HEK293 (cell line): ENCODE data around the gene NDST4.

ENCODE experiments used
- ZBTB49 ChIP-seq: fragments of 450-650 bp; formaldehyde crosslinking; IDR thresholded peaks from 2 replicates; pipeline ENCODE4 v1.5.1; 2016; ENCODE audit warnings: missing biosample characterization, missing genetic modification characterization, low read depth
- ZNF16 ChIP-seq: fragments of 450-650 bp; formaldehyde crosslinking; IDR thresholded peaks from 2 replicates; pipeline ENCODE4 v1.5.1; 2016; ENCODE audit warnings: low read depth, missing biosample characterization, missing genetic modification characterization
- ZNF184 ChIP-seq: fragments of 450-650 bp; IDR thresholded peaks from 2 replicates; pipeline ENCODE4 v1.5.1; 2018; ENCODE audit warnings: missing biosample characterization, mild to moderate bottlenecking, missing genetic modification characterization
- ZNF248 ChIP-seq: fragments of 450-650 bp; formaldehyde crosslinking; IDR thresholded peaks from 2 replicates; pipeline ENCODE4 v1.5.1; 2017; ENCODE audit warnings: missing biosample characterization, missing genetic modification characterization
- ZNF433 ChIP-seq: fragments of 450-650 bp; formaldehyde crosslinking; IDR thresholded peaks from 2 replicates; pipeline ENCODE4 v1.5.1; 2016; ENCODE audit warnings: missing biosample characterization, missing genetic modification characterization, low read depth
- ZNF600 ChIP-seq: fragments of 450-650 bp; formaldehyde crosslinking; IDR thresholded peaks from 2 replicates; pipeline ENCODE4 v1.5.1; 2016; ENCODE audit warnings: missing biosample characterization, missing genetic modification characterization
- ZNF830 ChIP-seq: fragments of 450-650 bp; IDR thresholded peaks from 2 replicates; pipeline ENCODE4 v1.5.0; 2018; ENCODE audit warnings: missing biosample characterization, missing genetic modification characterization, low read depth, mild to moderate bottlenecking, moderate library complexity
- TF ChIP-seq, protein P1 (sequence below): IDR thresholded peaks from 2 replicates; pipeline ENCODE4 v1.6.1; 2011; ENCODE audit warnings: mild to moderate bottlenecking, low read depth, low read length, borderline replicate concordance
- TF ChIP-seq, protein P2 (sequence below): fragments of 450-650 bp; formaldehyde crosslinking; IDR thresholded peaks from 2 replicates; pipeline ENCODE4 v1.5.1; 2016; ENCODE audit warnings: missing biosample characterization, missing genetic modification characterization

GRCh38 chr4:114875630-114876029 lies 237.8 kb downstream of the NDST4 start:
- TF ChIP-seq, protein P1, sequence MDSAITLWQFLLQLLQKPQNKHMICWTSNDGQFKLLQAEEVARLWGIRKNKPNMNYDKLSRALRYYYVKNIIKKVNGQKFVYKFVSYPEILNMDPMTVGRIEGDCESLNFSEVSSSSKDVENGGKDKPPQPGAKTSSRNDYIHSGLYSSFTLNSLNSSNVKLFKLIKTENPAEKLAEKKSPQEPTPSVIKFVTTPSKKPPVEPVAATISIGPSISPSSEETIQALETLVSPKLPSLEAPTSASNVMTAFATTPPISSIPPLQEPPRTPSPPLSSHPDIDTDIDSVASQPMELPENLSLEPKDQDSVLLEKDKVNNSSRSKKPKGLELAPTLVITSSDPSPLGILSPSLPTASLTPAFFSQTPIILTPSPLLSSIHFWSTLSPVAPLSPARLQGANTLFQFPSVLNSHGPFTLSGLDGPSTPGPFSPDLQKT: no peak
- TF ChIP-seq, protein P2, sequence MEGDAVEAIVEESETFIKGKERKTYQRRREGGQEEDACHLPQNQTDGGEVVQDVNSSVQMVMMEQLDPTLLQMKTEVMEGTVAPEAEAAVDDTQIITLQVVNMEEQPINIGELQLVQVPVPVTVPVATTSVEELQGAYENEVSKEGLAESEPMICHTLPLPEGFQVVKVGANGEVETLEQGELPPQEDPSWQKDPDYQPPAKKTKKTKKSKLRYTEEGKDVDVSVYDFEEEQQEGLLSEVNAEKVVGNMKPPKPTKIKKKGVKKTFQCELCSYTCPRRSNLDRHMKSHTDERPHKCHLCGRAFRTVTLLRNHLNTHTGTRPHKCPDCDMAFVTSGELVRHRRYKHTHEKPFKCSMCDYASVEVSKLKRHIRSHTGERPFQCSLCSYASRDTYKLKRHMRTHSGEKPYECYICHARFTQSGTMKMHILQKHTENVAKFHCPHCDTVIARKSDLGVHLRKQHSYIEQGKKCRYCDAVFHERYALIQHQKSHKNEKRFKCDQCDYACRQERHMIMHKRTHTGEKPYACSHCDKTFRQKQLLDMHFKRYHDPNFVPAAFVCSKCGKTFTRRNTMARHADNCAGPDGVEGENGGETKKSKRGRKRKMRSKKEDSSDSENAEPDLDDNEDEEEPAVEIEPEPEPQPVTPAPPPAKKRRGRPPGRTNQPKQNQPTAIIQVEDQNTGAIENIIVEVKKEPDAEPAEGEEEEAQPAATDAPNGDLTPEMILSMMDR (tag by site-specific recombination): no peak
- TF ChIP-seq ZNF248 (no peak), ZNF433 (tag by site-specific recombination) (no peak), ZNF184 (no peak), ZNF600 (tag by site-specific recombination) (no peak), ZNF830 (tag by site-specific recombination) (no peak), ZNF16 (no peak), ZBTB49 (tag by site-specific recombination) (no peak)
